RCC 7860 (cell line): Measurements from ENCODE around the gene DEFB128.

ENCODE experiments used
- DNase-seq: peaks from one replicate; pipeline ENCODE4 v3.0.0-alpha.2; 2015; ENCODE audit warnings: low spot score
- FAIRE-seq: peaks from 2 replicates; lab custom pipeline; 2012; peaks lifted over from hg19 to GRCh38; lab: Jason Lieb, UNC

Gene DEFB128

DNA sequence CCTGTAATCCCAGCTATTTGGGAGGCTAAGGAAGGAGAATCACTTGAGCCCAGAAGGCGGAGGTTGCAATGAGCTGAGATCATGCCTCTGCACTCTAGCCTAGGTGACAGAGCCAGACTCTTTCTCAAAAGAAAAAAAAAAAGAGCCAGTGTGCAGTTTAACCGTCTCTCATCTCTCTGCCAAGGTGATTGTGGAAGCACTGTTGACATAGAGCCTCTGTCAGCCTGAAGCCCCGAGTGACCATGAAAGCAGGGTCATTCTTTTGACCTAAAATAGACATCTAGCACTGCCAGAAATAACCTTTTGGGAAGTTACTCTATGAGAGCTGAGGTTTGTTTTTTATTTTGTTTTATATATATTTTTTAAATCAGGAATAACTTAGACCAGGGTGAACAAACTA lies 24.9 kb downstream of the DEFB128 start:
- DNase-seq (no peak), FAIRE-seq (no peak)

GRCh38 chr20:157154-157553 lies 32.4 kb downstream of the DEFB128 start, which contains the start of gene DEFB127:
TSS of gene DEFB127 (plus strand) at chr20:157454. CDS start at chr20:157545, 91 bp downstream.
- no peak for FAIRE-seq

GRCh38 chr20:152131-152530 lies 37.4 kb downstream of the DEFB128 start:
- FAIRE-seq (no peak), DNase-seq (no peak)

More at GRCh38 chr20:157154-157553, 32.4 kb downstream of the DEFB128 start, which contains the start of gene DEFB127:
- DNase-seq, result no peak

- FAIRE-seq (no peak), DNase-seq (no peak)
Measured at GRCh38 chr20:145877-146276, 43.6 kb downstream of the DEFB128 start.

DNA sequence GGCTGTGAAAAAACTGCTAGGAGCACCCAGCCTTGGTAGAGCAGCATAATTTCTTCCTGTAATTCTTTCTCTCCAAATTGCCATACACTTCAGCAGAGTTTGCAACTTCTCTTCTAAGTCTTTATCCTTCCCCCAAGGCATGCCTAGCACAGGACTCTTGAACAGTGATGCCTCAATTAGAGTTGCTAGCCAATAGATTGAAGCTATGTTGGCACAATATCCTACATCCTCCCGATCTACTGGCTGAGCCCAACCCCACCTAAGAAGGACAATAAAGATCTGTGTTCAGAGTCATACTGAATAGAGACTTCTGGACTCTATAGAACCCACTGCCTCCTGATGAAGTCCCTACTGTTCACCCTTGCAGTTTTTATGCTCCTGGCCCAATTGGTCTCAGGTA lies 47.2 kb downstream of the DEFB128 start, which contains the start of gene DEFB126:
TSS of gene DEFB126 (plus strand) at position 301 of the 400 bp plus-strand sequence. CDS start at position 340, 39 bp downstream.
- FAIRE-seq, result no peak
- no peak for DNase-seq
